A549 (cell line): ENCODE results near the gene POLE. TPM values are rescaled to one million over a fixed set of nuclear protein-coding genes. Genes with fewer than 3 reads are reported as not detected.

Experiments used
- ATAC-seq, 2 experiments: fragments of 200-7000 bp in 1 of 2; fragments of >200 bp in 1 of 2; cut with Nextera tagmentation in 1 of 2; cut with Tn5 transposase in 1 of 2; 3 replicates each; pipeline versions ENCODE4 v1.8.0 to v1.9.1; 2018 to 2020; ENCODE audit warnings: mild to moderate bottlenecking in 1 of 2, moderate library complexity in 1 of 2
- CTCF ChIA-PET: fragments of 300-600 bp; sonication (Branson Sonifier 250); formaldehyde crosslinking; extraction: SDS; loops from one replicate; lab custom pipeline; 2021; ENCODE audit warnings: antibody characterized with exemption, inconsistent platforms; lab: Yijun Ruan, JAX
- POLR2A ChIA-PET: fragments of 350-600 bp; formaldehyde crosslinking; extraction: SDS; loops from one replicate; lab custom pipeline; 2021; ENCODE audit warnings: antibody characterized with exemption, inconsistent platforms; lab: Yijun Ruan, JAX
- DNase-seq, 2 experiments: peaks; one replicate each; pipeline versions ENCODE4 v3.0.0 to v3.0.0-alpha.2; 2011 to 2016; ENCODE audit warnings: low read depth in 1 of 2, low spot score in 1 of 2
- FAIRE-seq: peaks from 2 replicates; lab custom pipeline; 2011; peaks lifted over from hg19 to GRCh38; lab: Jason Lieb, UNC
- H3K27ac ChIP-seq, 2 experiments: fragments of >200 bp; sonication (Bioruptor Twin); formaldehyde crosslinking; 3 replicates each; pipeline ENCODE4 v1.5.1; 2016 to 2017
- H3K4me1 ChIP-seq: fragments of >200 bp; sonication (Bioruptor Twin); formaldehyde crosslinking; 3 replicates; pipeline ENCODE4 v1.6.1; 2016
- H3K4me2 ChIP-seq: fragments of >200 bp; sonication (Bioruptor Twin); formaldehyde crosslinking; 3 replicates; pipeline ENCODE4 v1.6.1; 2016
- H3K4me3 ChIP-seq: fragments of >200 bp; sonication (Bioruptor Twin); formaldehyde crosslinking; 3 replicates; pipeline ENCODE4 v1.5.1; 2016
- H3K9me3 ChIP-seq: fragments of >200 bp; sonication (Bioruptor Twin); formaldehyde crosslinking; 3 replicates; pipeline ENCODE4 v1.6.1; 2016
- BCL3 ChIP-seq: fragments of >200 bp; sonication (Bioruptor Twin); formaldehyde crosslinking; IDR thresholded peaks from 3 replicates; pipeline ENCODE4 v1.6.1; 2016
- CBX8 ChIP-seq: fragments of 200-600 bp; sonication (generic); IDR thresholded peaks from 2 replicates; pipeline ENCODE4 v1.6.1; 2016
- CHD2 ChIP-seq: fragments of 150-350 bp; IDR thresholded peaks from 2 replicates; pipeline ENCODE4 v1.6.1; 2014; ENCODE audit warnings: low read length; ENCODE audit not compliant: partially characterized antibody
- EP300 ChIP-seq, 2 experiments: fragments of >200 bp; sonication (Bioruptor Twin); formaldehyde crosslinking; IDR thresholded peaks; 2 replicates in 1 of 2; 3 replicates in 1 of 2; pipeline ENCODE4 v1.6.1; 2016 to 2017
- FOSB ChIP-seq: fragments of 250-450 bp; sonication (Bioruptor Pico); IDR thresholded peaks from 2 replicates; pipeline ENCODE4 v1.5.0; 2020; ENCODE audit warnings: mild to moderate bottlenecking, moderate library complexity
- HDAC2 ChIP-seq: fragments of 200-600 bp; sonication (generic); IDR thresholded peaks from 2 replicates; pipeline ENCODE4 v1.6.1; 2016
- HOXA7 ChIP-seq: fragments of 250-450 bp; sonication (Bioruptor Pico); IDR thresholded peaks from 2 replicates; pipeline ENCODE4 v1.5.0; 2020; ENCODE audit warnings: mild to moderate bottlenecking, moderate library complexity
- JUN ChIP-seq, 2 experiments: fragments of >200 bp; sonication (Bioruptor Twin); formaldehyde crosslinking; IDR thresholded peaks; 2 replicates in 1 of 2; 3 replicates in 1 of 2; pipeline ENCODE4 v1.6.1; 2016 to 2017
- KDM1A ChIP-seq: fragments of 200-600 bp; sonication (generic); IDR thresholded peaks from 2 replicates; pipeline ENCODE4 v1.6.1; 2016; ENCODE audit warnings: low read depth, mild to moderate bottlenecking
- PBX3 ChIP-seq: IDR thresholded peaks from 2 replicates; pipeline ENCODE4 v1.6.1; 2012
- TP53 ChIP-seq: fragments of 250-450 bp; sonication (Bioruptor Pico); IDR thresholded peaks from 2 replicates; pipeline ENCODE4 v1.5.0; 2021; ENCODE audit warnings: mild to moderate bottlenecking, moderate library complexity
- USF2 ChIP-seq: fragments of 450-650 bp; IDR thresholded peaks from 2 replicates; pipeline ENCODE4 v1.6.1; 2014; ENCODE audit warnings: antibody characterized with exemption
- ZC3H11A ChIP-seq: fragments of 450-650 bp; IDR thresholded peaks from 2 replicates; pipeline ENCODE4 v1.6.1; 2014; ENCODE audit warnings: antibody characterized with exemption, mild to moderate bottlenecking
- ZSCAN20 ChIP-seq: fragments of 250-450 bp; sonication (Bioruptor Pico); IDR thresholded peaks from 2 replicates; pipeline ENCODE4 v1.8.0; 2022; ENCODE audit warnings: mild to moderate bottlenecking, moderate library complexity
- WGBS: methylation state at CpG from one replicate; pipeline ENCODE4 v1.1.6; 2017; ENCODE audit errors: missing lambda C conversion rate; 5-methylcytosine and 5-hydroxymethylcytosine counted together
- polyA plus RNA-seq, 4 experiments: library from polyadenylated mRNA; depleted of rRNA in 3 of 4; stranded (reverse); fragments of >200 nt; fragmentation: RNase III in 1 of 4; extraction: RNeasy Plus Mini Kit Qiagen cat#74134 plus additional on column Dnase treatment in 1 of 4; gene quantifications; 2 replicates in 3 of 4; 3 replicates in 1 of 4; pipeline ENCODE4 v1.2.3, GENCODE V29; 2011 to 2017

The POLE gene
- polyA plus RNA-seq, 2 of the 4 experiments (the other 2 are of a cell fraction), result 28.9 to 67.2 TPM

GRCh38 chr12:132578826-132579225 lies 108.3 kb downstream of the POLE start:
- DNase-seq (no peak), ATAC-seq (no peak)
- no peaks in the 10 kb centered on the region for H3K9me3 ChIP-seq

GRCh38 chr12:132578118-132578517 lies 109.0 kb downstream of the POLE start:
- H3K9me3 ChIP-seq, result no peaks in the 10 kb centered on the region
- FAIRE-seq (no peak), ATAC-seq (no peak), DNase-seq (no peak)
- TF ChIP-seq KDM1A (no peak), CBX8 (no peak), JUN (IDR thresholded peaks at IDR 0.05) (no peak)
- TF ChIP-seq, all 56 proteins: peak for 0
- Histone ChIP-seq H3K27ac (no peak overlapping the region), H3K4me1 (no peaks in the 10 kb centered on the region), H3K4me2 (no peak overlapping the region), H3K4me3 (no peak overlapping the region)
- POLR2A ChIA-PET, result no interaction called here
- WGBS, result 87% methylated on average over 11 of the region's 11 CpGs
- CTCF ChIA-PET, result interaction anchor here (2.2 to 2.4 kb wide), 2 partner anchors 17 to 163 kb away, joined by 6 to 12 read pairs; no protein-coding TSS in a partner anchor

More at GRCh38 chr12:132578826-132579225, 108.3 kb downstream of the POLE start:
- H3K4me1 ChIP-seq, result no peaks in the 10 kb centered on the region
- no peak for FAIRE-seq
- H3K27ac ChIP-seq, result no peak overlapping the region
- WGBS, result 75% methylated on average over 8 of the region's 11 CpGs
- POLR2A ChIA-PET, result no interaction called here
- no peak overlapping the region for H3K4me3 ChIP-seq
- H3K4me2 ChIP-seq, result no peak overlapping the region
- TF ChIP-seq TP53, result no peak
- CTCF ChIA-PET, result no interaction called here

- FAIRE-seq (no peak), ATAC-seq (no peak), DNase-seq (no peak)
- Histone ChIP-seq H3K9me3 (no peaks in the 10 kb centered on the region), H3K4me3 (no peak overlapping the region), H3K4me2 (no peak overlapping the region), H3K4me1 (no peaks in the 10 kb centered on the region), H3K27ac (no peak overlapping the region)
- CTCF ChIA-PET, result interaction anchor here (1.5 to 2.4 kb wide), 3 partner anchors 8 to 163 kb away, joined by 3 to 12 read pairs (median 6); no protein-coding TSS in a partner anchor
- POLR2A ChIA-PET, result no interaction called here
- TF ChIP-seq CHD2 (no peak), ZC3H11A (no peak), EP300 (IDR thresholded peaks at IDR 0.05) (no peak), KDM1A (no peak), ZSCAN20 (CRISPR knock-in tag) (no peak)
- WGBS, result 85% methylated on average over 11 of the region's 22 CpGs
Measured at GRCh38 chr12:132577191-132577920, 109.8 kb downstream of the POLE start.

GRCh38 chr12:132576701-132577100 lies 110.4 kb downstream of the POLE start:
- TF ChIP-seq PBX3, result no peak
- TF ChIP-seq HOXA7 (CRISPR knock-in tag), result no peak
- no peak for TF ChIP-seq KDM1A
- TF ChIP-seq FOSB (CRISPR knock-in tag), result no peak
- TF ChIP-seq HDAC2, result no peak
- no peak for TF ChIP-seq BCL3
- TF ChIP-seq USF2, result no peak
- no peak overlapping the region for H3K27ac ChIP-seq
- H3K4me2 ChIP-seq, result no peak overlapping the region
- FAIRE-seq (no peak), ATAC-seq (no peak), DNase-seq (no peak)
- H3K4me3 ChIP-seq, result no peak overlapping the region
- H3K4me1 ChIP-seq, result no peaks in the 10 kb centered on the region
- CTCF ChIA-PET, result interaction anchor here (1.5 to 2.4 kb wide), 3 partner anchors 9 to 162 kb away, joined by 3 to 12 read pairs (median 6); no protein-coding TSS in a partner anchor
- 100% methylated on average over 12 of the region's 12 CpGs for WGBS
- H3K9me3 ChIP-seq, result no peaks in the 10 kb centered on the region
- POLR2A ChIA-PET, result no interaction called here
